ENCODE measurements around the gene FCN2. TPM values are rescaled to one million over a fixed set of nuclear protein-coding genes. Genes with fewer than 3 reads are reported as not detected.

FCN2 gene
- total and polyA plus RNA-seq, 2 of the 4 experiments (the other 2 are of a cell fraction), result not detected

DNA sequence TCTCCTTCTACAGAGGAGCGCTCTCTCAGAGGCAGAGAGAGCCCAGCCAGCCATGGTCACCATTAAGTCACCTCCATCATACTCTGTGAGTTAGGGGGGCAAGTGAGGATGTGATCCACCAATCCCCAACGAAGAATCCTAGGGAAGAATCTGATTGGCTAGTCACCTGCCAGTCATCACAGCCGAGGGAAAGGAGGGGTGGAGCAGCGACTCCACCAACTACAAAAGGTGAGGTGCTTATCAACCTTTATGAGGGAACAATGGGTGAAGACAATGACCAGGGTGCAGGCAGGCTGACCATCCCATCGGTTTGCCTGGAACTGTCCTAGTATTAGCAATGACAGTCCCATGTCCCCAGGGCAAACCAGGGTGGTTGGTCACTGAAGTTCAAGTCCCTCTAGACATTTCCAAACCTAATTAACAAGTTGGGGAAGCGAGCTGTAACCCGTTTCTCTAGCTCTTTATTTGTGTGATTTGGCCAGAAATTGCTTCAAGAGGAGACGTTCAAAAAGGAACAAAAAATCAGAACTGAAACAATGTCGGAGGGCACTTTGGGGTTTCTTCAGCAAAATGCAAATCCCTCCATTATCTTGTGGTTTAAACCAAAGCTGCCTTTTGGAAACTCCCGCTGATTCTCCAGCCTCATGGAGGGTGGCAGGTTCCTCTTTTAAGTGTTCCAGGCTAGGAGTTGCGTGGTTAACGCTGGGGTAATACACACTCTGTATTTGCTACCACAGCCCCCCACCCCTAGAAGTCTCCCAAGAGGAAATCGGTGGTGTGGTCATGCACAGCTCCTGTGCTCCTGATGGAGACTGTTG, 55.9 kb downstream of the FCN2 start:
- H3K27me3 ChIP-seq (ENCODE audit: control insufficient read depth, insufficient read depth, low read length), result peaks cover 62% of the 10 kb centered on the region
- H3K4me3 ChIP-seq (ENCODE audit: insufficient read depth, low read depth, low read length), result no peak overlapping the region
- H3K9me1 ChIP-seq (ENCODE audit: insufficient read depth, low read length), result no peaks in the 10 kb centered on the region
- ATAC-seq (ENCODE audit: low read depth) (no peak), DNase-seq (no peak)
- H2BK120ac ChIP-seq (ENCODE audit: low read depth, low read length), result no peak overlapping the region
- no peak overlapping the region for H4K8ac ChIP-seq (ENCODE audit: low read depth in 2 of 2, low read length in 2 of 2)
- no peak overlapping the region for H4K5ac ChIP-seq (ENCODE audit: low read depth, low read length)
- dilution Hi-C loops (cut with HindIII; ENCODE audit: low sequenced_read_pairs, unreplicated experiment), result no loop called here
- H2BK20ac ChIP-seq (ENCODE audit: low read depth, low read length), result no peak overlapping the region
- H2AK5ac ChIP-seq (ENCODE audit: low read depth, low read length), result no peak overlapping the region
- no peaks in the 10 kb centered on the region for H3K4me1 ChIP-seq (ENCODE audit: control insufficient read depth, insufficient read depth, low read length)
- no peaks in the 10 kb centered on the region for H3K36me3 ChIP-seq (ENCODE audit: control insufficient read depth, insufficient read depth, low read length)
- H3K9me3 ChIP-seq (ENCODE audit: control insufficient read depth, insufficient read depth, low read length), result no peaks in the 10 kb centered on the region
- no peak overlapping the region for H2BK15ac ChIP-seq (ENCODE audit: low read depth, low read length)
- ChIA-PET CTCF (no interaction called here), POLR2A (ENCODE audit: unreplicated experiment) (no interaction called here)
- no peaks in the 10 kb centered on the region for H3K79me1 ChIP-seq (ENCODE audit: low read depth in 1 of 2, low read length in 2 of 2)
- WGBS, 2 experiments (ENCODE audit: extremely low coverage in 2 of 2, insufficient read length in 1 of 2), result 69% methylated on average over 4 of the region's 13 CpGs; no CpG with 5 or more reads in 1 of the 2 experiments
- H3K27ac ChIP-seq (ENCODE audit: insufficient read depth, low read length), result no peak overlapping the region
- no peak overlapping the region for H3K4ac ChIP-seq (ENCODE audit: low read depth, low read length)
- no peak overlapping the region for H4K91ac ChIP-seq (ENCODE audit: insufficient read depth, low read depth, low read length)
- no peak for TF ChIP-seq MXI1 (IDR thresholded peaks at IDR 0.05; ENCODE audit: borderline replicate concordance, low read depth, low read length)
- TF ChIP-seq BHLHE40 (IDR thresholded peaks at IDR 0.05; ENCODE audit: low read depth, low read length), result no peak
- TF ChIP-seq CHD1 (IDR thresholded peaks at IDR 0.05; ENCODE audit: low read depth, low read length), result no peak
- no peak for TF ChIP-seq RCOR1 (IDR thresholded peaks at IDR 0.05; ENCODE audit: insufficient replicate concordance, low read length)
- TF ChIP-seq MAFK (IDR thresholded peaks at IDR 0.05; ENCODE audit: low read depth, low read length), result no peak
- TF ChIP-seq, protein P1, sequence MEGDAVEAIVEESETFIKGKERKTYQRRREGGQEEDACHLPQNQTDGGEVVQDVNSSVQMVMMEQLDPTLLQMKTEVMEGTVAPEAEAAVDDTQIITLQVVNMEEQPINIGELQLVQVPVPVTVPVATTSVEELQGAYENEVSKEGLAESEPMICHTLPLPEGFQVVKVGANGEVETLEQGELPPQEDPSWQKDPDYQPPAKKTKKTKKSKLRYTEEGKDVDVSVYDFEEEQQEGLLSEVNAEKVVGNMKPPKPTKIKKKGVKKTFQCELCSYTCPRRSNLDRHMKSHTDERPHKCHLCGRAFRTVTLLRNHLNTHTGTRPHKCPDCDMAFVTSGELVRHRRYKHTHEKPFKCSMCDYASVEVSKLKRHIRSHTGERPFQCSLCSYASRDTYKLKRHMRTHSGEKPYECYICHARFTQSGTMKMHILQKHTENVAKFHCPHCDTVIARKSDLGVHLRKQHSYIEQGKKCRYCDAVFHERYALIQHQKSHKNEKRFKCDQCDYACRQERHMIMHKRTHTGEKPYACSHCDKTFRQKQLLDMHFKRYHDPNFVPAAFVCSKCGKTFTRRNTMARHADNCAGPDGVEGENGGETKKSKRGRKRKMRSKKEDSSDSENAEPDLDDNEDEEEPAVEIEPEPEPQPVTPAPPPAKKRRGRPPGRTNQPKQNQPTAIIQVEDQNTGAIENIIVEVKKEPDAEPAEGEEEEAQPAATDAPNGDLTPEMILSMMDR (conservative IDR thresholded peaks at IDR 0.05; ENCODE audit: low read depth, low read length), result no peak
- TF ChIP-seq, protein P2, sequence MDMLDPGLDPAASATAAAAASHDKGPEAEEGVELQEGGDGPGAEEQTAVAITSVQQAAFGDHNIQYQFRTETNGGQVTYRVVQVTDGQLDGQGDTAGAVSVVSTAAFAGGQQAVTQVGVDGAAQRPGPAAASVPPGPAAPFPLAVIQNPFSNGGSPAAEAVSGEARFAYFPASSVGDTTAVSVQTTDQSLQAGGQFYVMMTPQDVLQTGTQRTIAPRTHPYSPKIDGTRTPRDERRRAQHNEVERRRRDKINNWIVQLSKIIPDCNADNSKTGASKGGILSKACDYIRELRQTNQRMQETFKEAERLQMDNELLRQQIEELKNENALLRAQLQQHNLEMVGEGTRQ (IDR thresholded peaks at IDR 0.05; ENCODE audit: low read depth, low read length), result no peak
- no peak overlapping the region for H2AFZ ChIP-seq (replicated peaks; ENCODE audit: low read length, poor library complexity)
- no peak overlapping the region for H3K14ac ChIP-seq (replicated peaks; ENCODE audit: low read depth, low read length)
- H3K23ac ChIP-seq (ENCODE audit: low read depth, low read length), result no peak overlapping the region
- no peak overlapping the region for H3K9ac ChIP-seq (ENCODE audit: low read depth, low read length)
- no peak overlapping the region for H3K4me2 ChIP-seq (ENCODE audit: low read depth, low read length)
- H2AK9ac ChIP-seq (replicated peaks; ENCODE audit: low read depth, low read length, poor library complexity), result no peak overlapping the region
- no peaks in the 10 kb centered on the region for H4K20me1 ChIP-seq (ENCODE audit: insufficient read depth, low read length)
- H3K56ac ChIP-seq (ENCODE audit: extremely low read depth, insufficient read depth, low read length), result no peak overlapping the region
- no peak overlapping the region for H2BK5ac ChIP-seq (ENCODE audit: low read depth, low read length, poor library complexity, severe bottlenecking)
- BruUV-seq (replicated peaks), result no TSS peak
- H3K18ac ChIP-seq (ENCODE audit: low read depth, low read length), result no peak overlapping the region
- intact Hi-C loops (cut with micrococcal nuclease), result no loop called here
- in situ Hi-C loops (cut with MboI; ENCODE audit: low sequenced_read_pairs), result no loop called here

All from IMR-90 (cell line).